H1 (cell line): Measurements from ENCODE around the gene MRPL27. TPM values are rescaled to one million over a fixed set of nuclear protein-coding genes. Genes with fewer than 3 reads are reported as not detected.

ENCODE experiments used
- CTCF ChIP-seq, 3 experiments: IDR thresholded peaks; 1 replicate in 2 of 3; 2 replicates in 1 of 3; pipeline versions ENCODE4 v1.5.1 to v1.6.1; 2011; ENCODE audit warnings: low read length in 3 of 3, mild to moderate bottlenecking in 3 of 3, inconsistent platforms in 2 of 3, low read depth in 1 of 3, moderate library complexity in 1 of 3; ENCODE audit not compliant: insufficient read depth in 1 of 3; ENCODE audit errors: control extremely low read depth in 1 of 3
- polyA plus RNA-seq, 7 experiments: library from polyadenylated mRNA; depleted of rRNA in 3 of 7; stranded (reverse) in 5 of 7; unstranded in 2 of 7; fragments of >200 nt in 5 of 7; fragments of 200-250 nt in 2 of 7; gene quantifications; 1 replicate in 5 of 7; 2 replicates in 1 of 7; 4 replicates in 1 of 7; pipeline versions ENCODE4 v1.2.1 to v1.2.3, GENCODE V29; 2011 to 2013; ENCODE audit warnings: missing spikeins in 2 of 7, mixed read lengths in 2 of 7
- total RNA-seq: library from RNA; stranded (reverse); fragmentation: NEBNext Ultra II Directional; extraction: Animal tissue kit (Norgen Biotek cat#: 25700); gene quantifications from 2 replicates; pipeline ENCODE4 v1.2.1, GENCODE V29; 2021

The MRPL27 gene
- total and polyA plus RNA-seq, 2 of the 8 experiments (the other 6 are each of a cell fraction or from before 2014, with no cell fraction given): 75.6 to 135 TPM

DNA sequence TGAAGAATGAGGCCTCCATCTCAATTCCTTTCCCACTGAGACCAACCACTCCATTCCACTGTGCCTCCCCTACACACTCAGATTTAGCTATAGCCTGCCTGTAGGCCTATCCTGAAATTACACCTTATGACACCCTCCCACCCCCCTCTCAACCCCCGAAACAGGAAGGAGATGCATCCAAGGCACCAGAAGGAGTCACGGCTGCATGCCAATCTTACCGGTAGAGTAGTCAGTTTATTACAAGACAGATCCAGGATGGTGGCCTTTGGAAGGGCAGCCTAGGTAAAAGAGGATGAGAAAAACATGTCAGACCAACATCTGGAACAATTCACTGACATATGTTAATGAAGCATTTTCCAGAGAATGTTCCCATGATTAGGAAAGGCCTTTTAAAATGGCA lies 21.7 kb upstream of the MRPL27 start (continued):
- TF ChIP-seq CTCF (IDR thresholded peaks at IDR 0.05; ENCODE audit: control extremely low read depth in 1 of 3, insufficient read depth in 1 of 3, low read depth in 1 of 3, low read length in 3 of 3): no peak
- TF ChIP-seq, all 59 proteins: peak for 0
